DMS114 treated with DMSO at 0.1 percent for 48 hours (cell line): ENCODE results near the gene TMEM123.
"Not testable (repeated sequence)": the region's sequence is repeated elsewhere in the genome, so short reads cannot be mapped to it uniquely, and the experiment has no call there.

ENCODE experiments used
- DNase-seq: peaks from one replicate; lab custom pipeline; 2025; ENCODE audit not compliant: unreplicated experiment; lab: John Stamatoyannopoulos, UW

TMEM123 gene

DNA sequence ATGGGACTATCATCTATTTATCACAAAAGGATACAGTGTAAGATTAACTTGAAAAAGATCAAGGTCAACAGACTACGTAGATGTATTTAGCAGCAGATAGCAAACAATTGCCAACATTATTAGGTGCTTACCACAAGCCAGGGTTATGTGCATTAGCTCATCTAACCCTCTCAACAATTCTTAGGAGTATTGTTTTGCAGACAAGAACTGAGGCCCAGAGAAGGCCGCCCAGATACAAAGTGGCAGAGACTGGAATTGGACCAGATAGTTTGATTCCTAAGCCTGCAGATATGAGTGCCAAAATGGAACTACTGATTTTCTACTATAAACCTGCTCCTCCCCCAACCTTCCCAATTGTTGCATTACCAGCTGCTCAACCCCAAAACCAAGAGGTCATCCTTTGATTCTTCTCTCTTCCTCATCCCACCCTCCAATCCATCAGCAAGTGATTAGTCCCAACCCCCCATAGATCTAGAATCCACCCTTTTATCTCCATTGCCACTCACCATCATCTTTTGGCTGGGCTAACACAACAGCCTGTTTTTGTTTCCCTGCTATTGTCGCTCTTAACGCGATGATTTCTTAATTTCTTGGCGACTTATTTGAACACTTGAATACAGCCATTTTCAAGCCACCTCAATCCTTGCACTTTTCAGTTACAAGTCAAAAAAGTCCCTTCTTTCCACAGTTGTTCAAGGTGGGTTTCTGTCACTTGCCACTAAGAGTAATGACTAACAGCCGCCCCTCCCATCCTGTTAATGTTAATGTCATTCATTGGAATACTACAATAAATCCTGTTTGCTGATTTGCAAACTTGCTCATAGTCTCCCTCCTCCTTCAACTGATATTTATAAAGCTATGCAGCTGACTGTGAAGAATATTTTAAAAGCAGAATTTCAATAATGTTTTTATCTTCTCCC lies 2.7 kb downstream of the TMEM123 start:
- no peak for DNase-seq

DNA sequence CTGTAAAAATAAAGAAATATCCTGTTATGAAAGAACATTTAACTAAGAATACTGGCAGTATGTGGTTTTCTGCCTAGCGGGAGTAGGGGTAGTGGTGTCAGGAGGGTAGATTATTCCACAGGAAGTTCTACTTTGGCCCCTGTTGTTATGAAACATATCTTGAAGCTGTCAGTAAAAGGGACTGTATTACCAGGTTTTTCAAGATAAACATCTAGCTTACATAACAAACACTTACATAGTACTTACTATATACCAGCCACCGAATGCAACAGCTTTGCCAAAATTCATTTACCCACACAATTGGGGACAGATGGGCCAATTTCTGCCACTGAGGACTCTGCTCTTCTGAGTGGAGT lies 3.7 kb downstream of the TMEM123 start:
- no peak for DNase-seq

DNA sequence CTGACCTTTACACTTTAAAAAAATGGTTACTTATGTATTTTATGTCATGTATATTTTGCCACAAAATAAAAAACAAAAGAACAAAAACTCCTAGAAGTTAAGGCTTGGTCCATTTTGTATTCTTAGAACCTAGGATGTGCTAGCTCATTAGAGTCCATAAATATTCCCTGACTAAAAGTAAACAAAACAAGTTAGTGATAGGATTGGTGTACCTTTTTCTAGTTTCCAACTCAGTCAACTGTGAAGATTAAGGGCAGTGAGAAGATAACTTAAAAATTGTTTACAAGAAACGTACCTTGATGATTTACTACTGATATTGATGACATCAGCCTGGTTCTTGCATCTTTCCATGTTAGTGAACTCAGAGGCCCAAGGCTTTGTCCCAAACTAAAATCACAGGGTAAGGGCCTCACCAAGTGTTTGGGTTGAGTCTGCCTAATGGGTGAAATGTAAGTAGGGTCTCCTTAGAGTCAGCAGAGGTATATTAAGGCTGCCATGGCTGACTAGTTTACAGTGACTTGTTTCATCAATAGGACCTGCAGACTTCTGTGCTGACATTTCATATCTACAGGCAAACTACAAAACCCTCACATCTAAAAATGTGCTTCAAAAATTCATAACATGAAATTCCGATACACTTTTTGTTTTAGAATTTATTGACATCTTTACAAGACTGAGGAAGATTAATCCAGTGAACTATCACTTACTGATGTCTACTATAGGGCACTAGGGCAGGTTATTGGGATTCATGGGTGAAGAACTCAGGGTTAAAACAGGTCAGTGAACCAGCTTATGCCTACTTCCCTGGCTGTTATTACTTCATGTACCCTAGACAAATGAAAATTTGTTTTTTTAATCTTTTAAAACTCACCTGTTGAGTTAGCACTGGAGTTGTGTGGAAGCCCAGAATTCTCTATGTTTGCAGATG lies 4.4 kb downstream of the TMEM123 start:
- DNase-seq: no peak

DNA sequence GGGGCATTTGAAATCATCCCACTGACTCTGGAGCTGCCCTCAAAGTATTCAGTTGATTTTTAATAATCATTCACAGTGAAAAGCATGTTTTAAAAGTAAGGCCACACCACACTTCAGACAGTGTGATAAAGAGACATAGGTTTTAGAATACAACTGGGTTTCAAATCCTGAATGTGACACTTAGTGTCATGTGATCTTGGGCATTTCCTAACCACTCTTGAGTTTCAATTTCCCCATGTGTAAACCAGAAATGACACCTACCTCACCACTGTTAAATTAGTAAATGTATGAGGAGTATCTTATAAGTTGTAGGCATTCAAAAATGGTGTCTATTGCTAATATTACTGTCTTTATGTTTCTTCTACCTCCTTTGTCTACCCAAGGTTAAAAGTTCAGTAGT lies 5.4 kb downstream of the TMEM123 start:
- DNase-seq: no peak

DNA sequence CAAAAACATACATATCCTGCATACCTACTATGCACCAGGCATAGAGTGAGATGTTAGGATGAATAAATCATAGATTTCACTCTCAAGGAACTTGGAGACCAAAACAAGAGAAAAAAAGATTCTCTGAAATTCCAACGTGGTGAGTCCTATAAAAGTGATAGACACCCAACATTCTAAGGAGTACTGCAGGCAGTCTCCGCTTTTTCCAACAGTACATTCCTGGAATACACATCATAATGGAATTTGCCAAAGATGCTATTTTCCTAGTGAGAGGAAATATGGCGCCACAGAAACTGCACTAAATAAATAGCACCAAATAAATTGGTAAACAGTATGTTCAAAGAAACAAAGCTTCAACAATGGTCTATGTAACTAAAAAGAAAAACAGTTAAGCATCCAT lies 6.0 kb downstream of the TMEM123 start:
- DNase-seq: no peak

DNA sequence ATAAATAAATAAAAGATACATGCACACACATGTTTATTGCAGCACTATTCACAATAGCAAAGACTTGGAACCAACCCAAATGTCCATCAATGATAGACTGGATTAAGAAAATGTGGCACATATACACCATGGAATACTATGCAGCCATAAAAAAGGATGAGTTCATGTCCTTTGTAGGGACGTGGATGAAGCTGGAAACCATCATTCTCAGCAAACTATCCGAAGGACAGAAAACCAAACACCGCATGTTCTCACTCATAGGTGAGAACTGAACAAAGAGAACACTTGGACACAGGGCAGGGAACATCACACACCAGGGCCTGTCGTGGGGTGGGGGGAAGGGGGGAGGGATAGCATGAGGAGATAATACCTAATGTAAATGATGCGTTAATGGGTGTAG lies 7.9 kb downstream of the TMEM123 start:
- not testable (repeated sequence) for DNase-seq

DNA sequence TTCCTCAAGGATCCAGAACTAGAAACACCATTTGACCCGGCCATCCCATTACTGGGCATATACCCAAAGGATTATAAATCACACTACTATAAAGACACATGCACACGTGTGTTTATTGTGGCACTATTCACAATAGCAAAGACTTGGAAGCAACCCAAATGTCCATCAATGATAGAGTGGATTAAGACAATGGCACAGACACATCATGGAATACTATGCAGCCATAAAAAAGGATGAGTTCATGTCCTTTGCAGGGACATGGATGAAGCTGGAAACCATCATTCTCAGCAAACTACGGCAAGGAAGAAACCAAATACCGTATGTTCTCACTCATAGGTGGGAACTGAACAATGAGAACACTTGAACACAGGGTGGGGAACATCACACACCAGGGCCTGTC lies 8.4 kb downstream of the TMEM123 start:
- not testable (repeated sequence) for DNase-seq

DNA sequence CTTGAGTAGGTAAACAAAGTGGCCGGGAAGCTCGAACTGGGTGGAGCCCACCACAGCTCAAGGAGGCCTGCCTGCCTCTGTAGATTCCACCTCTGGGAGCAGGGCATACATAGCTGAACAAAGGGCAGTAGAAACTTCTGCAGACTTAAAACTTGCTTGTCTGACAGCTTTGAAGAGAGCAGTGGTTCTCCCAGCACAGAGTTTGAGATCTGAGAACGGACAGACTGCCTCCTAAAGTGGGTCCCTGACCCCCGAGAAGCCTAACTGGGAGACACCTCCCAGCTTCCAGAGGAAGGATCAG lies 13.6 kb downstream of the TMEM123 start:
- not testable (repeated sequence) for DNase-seq

DNA sequence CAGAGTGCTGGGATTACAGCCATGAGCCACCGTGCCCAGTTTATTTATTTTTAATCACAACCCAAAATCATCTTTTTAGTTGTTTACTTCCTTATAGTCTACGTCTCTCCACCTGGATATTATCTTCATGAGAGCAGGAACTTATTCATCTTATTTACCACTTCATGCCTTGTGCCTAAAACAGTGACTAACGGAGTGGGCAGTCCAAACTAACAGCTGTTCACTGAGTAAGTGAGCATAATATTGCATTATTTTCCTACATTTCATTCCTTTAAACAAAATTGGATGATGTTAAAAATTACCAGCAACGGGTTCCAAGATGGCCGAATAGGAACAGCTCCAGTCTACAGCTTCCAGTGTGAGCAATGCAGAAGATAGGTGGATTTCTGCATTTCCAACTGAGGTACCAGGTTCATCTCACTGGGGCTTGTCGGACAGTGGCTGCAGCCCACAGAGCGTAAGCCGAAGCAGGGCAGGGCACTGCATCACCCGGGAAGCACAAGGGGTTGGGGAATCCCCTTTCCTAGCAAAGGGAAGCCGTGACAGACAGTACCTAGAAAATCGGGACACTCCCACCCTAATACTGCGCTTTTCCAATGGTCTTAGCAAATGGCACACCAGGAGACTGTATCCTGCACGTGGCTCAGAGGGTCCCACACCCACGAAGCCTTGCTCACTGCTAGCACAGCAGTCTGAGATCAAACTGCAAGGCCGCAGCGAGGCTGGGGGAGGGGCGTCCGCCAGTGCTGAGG lies 14.1 kb downstream of the TMEM123 start:
- DNase-seq: no peak

DNA sequence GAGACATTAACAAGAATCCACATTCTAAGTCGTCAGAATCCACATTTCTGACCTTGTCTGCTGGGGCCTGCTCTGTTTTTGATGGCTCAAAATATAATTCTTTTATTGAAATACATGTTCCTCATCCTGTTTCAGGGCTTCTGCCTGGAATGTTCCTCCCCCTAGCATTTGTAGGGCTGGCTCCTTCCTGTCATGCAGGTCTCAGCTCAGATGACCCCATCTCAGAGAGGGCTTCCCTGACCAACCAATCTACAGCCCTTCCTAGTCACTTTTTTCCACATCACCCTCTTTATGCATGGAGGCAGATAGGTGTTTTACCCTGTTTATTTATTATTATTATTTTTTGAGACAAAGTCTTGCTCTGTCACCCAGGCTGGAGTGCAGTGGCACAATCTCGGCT lies 14.8 kb downstream of the TMEM123 start:
- no peak for DNase-seq

DNA sequence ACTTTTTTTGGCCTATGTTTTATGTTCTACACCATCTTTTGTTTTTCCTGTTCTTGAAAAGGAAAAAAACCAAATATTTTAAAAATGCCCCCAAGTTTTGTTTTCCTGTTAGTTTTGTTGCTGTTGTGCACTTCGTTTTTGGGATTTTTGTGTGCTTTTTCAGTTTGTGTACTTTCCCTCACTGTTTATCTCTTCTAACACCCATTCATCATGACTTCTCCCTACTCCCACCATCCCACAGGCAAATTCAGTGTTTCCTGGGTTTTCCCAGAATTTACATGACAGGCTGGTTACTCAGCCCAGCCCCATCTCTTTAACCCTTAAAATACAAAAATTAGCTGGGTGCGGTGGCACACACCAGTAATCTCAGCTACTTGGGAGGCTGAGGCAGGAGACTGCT lies 15.6 kb downstream of the TMEM123 start:
- no peak for DNase-seq

DNA sequence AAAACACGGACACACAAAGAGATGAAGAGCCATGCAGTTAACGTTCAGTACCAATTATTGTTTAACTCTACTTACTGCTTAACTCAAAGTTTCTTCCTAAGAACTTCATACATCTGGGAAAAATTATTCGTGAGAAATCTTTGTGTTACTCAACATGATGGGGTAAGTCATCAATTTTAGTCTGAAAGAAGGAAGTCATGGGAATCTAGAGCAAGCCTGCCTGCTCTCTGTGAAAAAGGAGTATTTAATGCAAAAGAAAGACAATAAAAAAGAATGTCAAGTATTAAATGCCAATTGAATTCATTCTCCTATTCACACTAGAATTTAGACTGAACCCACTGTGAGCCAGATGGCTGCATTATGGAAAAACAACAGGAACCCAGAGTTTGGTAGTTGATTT lies 16.0 kb downstream of the TMEM123 start:
- DNase-seq: no peak

DNA sequence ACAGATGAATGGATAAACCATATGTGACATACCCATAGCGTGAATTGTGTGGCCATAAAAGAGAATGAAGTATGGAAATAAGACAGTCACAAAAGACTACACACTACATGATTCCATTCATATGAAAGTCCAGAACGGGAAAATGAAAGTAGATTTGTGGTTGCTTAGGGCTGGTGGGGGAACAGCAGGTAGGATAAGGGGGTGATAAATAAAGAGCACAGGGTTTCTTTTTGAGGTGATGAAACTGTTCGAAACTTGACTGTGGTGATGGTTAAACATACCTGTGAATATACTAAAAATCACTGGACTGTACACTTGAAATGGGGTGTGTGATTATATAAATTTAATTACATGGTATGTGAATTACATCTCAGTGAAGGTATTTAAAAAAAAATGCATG lies 16.9 kb downstream of the TMEM123 start:
- DNase-seq: no peak

DNA sequence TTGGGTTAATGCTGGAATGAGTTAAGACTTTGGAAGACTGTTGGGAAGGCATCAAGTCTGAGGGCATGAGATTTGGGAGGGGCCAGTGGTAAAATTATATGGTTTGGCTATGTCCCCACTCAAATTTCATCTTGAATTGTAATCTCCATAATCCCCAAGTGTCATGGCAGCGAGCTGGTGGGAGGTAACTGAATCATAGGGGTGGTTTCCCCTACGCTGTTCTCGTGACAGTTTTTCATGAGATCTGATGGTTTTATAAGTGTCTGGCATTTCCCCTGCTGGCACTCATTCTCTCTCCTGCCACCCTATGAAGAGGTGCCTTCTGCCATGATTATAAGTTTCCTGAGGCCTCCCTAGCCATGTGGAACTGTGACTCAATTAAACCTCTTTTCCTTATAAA lies 19.0 kb downstream of the TMEM123 start:
- not testable (repeated sequence) for DNase-seq

DNA sequence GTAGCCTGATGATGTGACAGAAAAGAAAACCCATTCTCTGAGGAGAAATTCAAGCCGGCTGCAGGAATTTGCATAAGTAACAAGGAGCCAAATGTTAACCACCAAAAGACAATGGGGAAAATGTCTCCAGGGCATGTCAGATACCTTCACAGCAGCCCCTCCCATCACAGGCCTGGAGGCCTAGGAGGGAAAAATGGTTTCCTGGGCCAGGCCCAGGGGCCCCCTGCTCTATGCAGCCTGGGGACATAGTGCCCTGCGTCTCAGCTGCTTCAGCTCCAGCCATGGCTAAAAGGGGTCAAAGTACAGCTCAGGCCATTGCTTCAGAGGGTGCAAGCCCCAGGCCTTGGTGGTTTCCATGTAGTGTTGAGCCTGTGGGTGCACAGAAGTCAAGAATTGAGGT lies 20.0 kb downstream of the TMEM123 start:
- DNase-seq: not testable (repeated sequence)

DNA sequence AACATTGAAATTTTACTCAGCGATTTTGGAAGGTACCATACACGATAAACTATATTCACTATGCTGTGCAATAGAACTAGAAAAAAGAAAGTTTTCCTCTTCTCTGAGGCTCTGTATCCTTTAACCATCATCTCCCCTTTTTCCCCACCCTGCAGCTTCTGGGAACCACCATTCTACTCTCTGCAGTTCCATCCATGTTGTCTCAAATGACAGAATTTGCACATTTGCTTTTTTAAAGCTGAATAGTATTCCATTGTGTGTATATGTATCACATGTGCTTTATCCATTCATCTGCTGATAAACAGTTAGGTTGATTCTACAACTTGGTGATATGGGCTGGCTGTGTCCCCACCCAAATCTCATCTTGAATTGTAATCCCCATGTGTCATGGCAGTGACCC lies 21.2 kb downstream of the TMEM123 start:
- DNase-seq: no peak

DNA sequence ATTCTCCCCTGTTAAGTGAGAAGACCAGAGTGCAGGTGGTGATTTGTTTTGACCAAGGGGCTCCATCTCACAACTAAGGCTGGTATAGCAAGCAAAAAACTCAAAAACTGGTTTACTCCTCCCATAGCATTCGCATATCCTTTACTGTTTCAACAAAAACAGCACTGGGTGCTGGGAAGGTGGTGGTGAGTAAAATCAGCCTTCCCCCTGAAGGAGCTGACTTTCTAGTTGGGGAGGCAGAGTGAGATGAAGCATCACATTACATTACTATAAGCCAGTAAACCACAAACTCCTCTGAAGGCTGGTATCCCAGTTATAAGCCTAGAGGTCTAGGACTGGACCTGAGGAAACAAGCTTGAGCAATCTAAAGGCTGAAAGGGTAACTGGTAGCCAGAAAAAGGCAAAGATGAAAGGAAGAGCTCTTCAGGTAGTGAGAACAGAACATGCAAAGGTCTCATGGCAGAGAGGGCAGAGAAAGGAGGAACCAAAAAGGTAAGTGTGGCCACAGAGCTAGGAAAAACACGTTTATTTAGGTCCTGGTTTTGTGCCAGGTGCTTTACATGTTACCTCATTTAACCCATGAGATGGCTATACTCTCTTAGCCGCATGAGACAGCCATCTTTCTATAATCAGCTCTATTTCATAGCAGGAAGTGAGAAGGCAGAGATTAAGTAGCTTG lies 22.3 kb downstream of the TMEM123 start:
- no peak for DNase-seq

DNA sequence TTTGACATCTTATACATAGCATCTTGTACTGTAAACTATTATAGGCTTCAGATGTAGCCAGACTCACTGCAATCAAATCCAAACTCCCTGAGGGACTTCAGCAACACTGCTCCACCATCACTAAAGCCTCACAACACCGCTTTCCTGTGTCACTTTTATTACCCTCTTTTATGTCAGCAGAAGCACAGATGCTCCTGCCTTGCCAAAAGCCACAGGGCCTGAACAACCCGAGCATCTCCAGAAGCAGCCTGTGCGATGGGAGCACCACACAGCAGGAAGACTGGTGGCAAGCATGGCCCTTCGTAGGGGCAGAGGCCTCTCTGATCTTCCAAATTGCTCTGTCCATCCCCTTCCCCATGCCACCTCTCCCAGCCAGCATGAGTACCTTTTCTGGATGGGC lies 22.9 kb downstream of the TMEM123 start:
- no peak for DNase-seq

DNA sequence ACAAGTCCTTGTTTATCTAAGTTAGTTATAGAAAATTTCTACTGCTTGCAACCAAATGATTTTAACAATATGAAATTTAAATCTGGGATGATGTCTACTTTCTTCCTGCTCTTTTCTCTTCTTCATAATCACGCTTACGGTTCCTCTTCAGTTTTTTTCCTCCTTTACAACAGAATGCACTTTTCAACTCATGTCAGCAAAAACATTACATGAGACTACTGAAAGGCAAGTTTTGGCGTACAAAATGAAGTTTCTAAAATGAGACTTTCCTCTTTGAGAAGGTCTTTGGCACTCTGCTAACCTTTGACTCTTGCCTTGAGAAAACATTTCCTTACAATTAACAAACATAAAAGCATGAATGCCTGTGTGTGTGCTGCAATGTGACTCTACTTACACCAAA lies 23.3 kb downstream of the TMEM123 start:
- DNase-seq: no peak

DNA sequence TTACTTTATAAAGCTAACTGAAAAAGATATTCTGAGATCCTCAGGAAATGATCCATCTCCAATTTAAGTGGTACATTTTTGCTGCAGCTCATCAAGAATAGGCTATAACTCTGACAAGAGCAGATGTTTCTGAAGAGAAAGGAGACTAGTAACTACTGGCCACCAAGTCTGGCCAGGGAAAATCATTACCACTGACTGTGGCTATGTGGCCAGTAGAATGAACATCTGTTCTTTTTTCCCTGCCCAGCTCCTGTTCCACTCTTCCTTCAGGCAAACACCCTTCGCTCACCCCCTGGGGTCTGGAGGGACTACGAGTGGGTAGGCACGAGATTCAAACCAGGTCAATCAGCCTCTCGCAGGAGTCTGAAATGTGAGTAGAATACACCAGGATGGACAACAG lies 23.9 kb downstream of the TMEM123 start:
- no peak for DNase-seq

DNA sequence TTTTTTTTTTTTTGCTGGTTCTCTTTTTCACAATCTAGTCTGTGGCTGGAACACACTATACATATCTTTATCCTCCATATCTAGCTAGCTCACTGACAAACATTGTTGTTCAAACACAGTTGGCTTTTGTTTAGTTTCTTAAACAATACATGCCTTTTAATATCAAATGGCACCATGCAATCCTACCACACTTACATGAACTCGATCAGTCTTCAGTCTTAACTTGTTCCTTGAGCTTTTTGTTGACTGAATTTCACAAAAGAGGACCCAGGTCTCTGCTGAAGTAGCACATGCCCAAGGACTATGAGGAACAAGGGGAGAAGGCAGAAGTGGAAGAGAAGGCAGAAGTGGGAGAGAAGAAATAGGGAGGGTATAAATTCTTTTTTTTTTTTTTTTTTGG lies 25.5 kb downstream of the TMEM123 start:
- DNase-seq: no peak
